Occipital lobe (tissue), 2 donors: ENCODE results near the gene KRTAP4-1. TPM values are rescaled to one million over a fixed set of nuclear protein-coding genes. Genes with fewer than 3 reads are reported as not detected.
"Not testable (repeated sequence)": the region's sequence is repeated elsewhere in the genome, so short reads cannot be mapped to it uniquely, and the experiment has no call there.

Source experiments
- DNase-seq: peaks from one replicate; lab custom pipeline; 2025; lab: John Stamatoyannopoulos, UW
- total RNA-seq: library from RNA; depleted of rRNA; stranded (reverse); fragments of >200 nt; gene quantifications from one replicate; pipeline ENCODE4 v1.2.3, GENCODE V29; 2014

KRTAP4-1 gene
- total RNA-seq, 1 donor from 2014 or later: not detected

GRCh38 chr17:41176744-41177387 lies 7.8 kb downstream of the KRTAP4-1 start:
- no peak for DNase-seq

GRCh38 chr17:41171886-41172285 lies 12.8 kb downstream of the KRTAP4-1 start:
- DNase-seq: no peak

- DNase-seq: no peak
These were observed 16.6 kb downstream of the KRTAP4-1 start, which contains the start of gene KRTAP4-3 for GRCh38 chr17:41168121-41168520. Gene KRTAP4-3, minus strand, starts transcription at chr17:41168221. Its CDS starts 49 bp downstream, at chr17:41168172.

GRCh38 chr17:41167561-41167960 lies 17.1 kb downstream of the KRTAP4-1 start:
- DNase-seq: no peak

GRCh38 chr17:41163828-41164227 lies 20.9 kb downstream of the KRTAP4-1 start:
- no peak for DNase-seq

- DNase-seq: no peak
These were observed 24.1 kb downstream of the KRTAP4-1 start, which contains the start of gene KRTAP4-4 for GRCh38 chr17:41160648-41161047. Gene KRTAP4-4, minus strand, starts transcription at chr17:41160748. Its CDS starts 57 bp downstream, at chr17:41160691.

- not testable (repeated sequence) for DNase-seq
These were observed 24.5 kb downstream of the KRTAP4-1 start for GRCh38 chr17:41160190-41160589.

- no peak for DNase-seq
These were observed 30.9 kb downstream of the KRTAP4-1 start for GRCh38 chr17:41153856-41154255.

GRCh38 chr17:41151525-41151924 lies 33.2 kb downstream of the KRTAP4-1 start:
- DNase-seq: no peak

- DNase-seq: no peak
These were observed 34.7 kb downstream of the KRTAP4-1 start for GRCh38 chr17:41150026-41150425.

- no peak for DNase-seq
These were observed 35.1 kb downstream of the KRTAP4-1 start, which contains the start of gene KRTAP4-5 for GRCh38 chr17:41149652-41149985. Gene KRTAP4-5, minus strand, starts transcription at chr17:41149825. Its CDS starts 58 bp downstream, at chr17:41149767.

- not testable (repeated sequence) for DNase-seq
These were observed 35.6 kb downstream of the KRTAP4-1 start for GRCh38 chr17:41148971-41149651.

GRCh38 chr17:41147531-41148204 lies 37.0 kb downstream of the KRTAP4-1 start:
- no peak for DNase-seq

GRCh38 chr17:41145261-41145660 lies 39.5 kb downstream of the KRTAP4-1 start:
- DNase-seq: no peak

- no peak for DNase-seq
These were observed 39.9 kb downstream of the KRTAP4-1 start for GRCh38 chr17:41144846-41145245.

GRCh38 chr17:41141361-41141760 lies 43.4 kb downstream of the KRTAP4-1 start:
- DNase-seq: no peak

GRCh38 chr17:41140360-41141131 lies 44.2 kb downstream of the KRTAP4-1 start, which contains the start of gene KRTAP4-6:
Gene KRTAP4-6, minus strand, starts transcription at chr17:41140544. Its CDS starts 57 bp downstream, at chr17:41140487.
- DNase-seq: no peak

- DNase-seq: not testable (repeated sequence)
These were observed 44.8 kb downstream of the KRTAP4-1 start for GRCh38 chr17:41139865-41140264.
